ENCODE measurements around the gene TAF6.
"Not testable (repeated sequence)": the region's sequence is repeated elsewhere in the genome, so short reads cannot be mapped to it uniquely, and the experiment has no call there.

TAF6 gene

GRCh38 chr7:100152937-100153666, 33.9 kb upstream of the TAF6 start:
- DNase-seq (ENCODE audit: low spot score), result peak; percentile 1

GRCh38 chr7:100152404-100152803, 33.2 kb upstream of the TAF6 start:
- DNase-seq (ENCODE audit: low spot score), result no peak

- DNase-seq (ENCODE audit: low spot score), result peak; percentile 98
Measured at GRCh38 chr7:100148559-100149328, 29.6 kb upstream of the TAF6 start, which contains the start of gene LAMTOR4. Gene LAMTOR4 (plus strand): TSS chr7:100148918. CDS start chr7:100148973, 55 bp downstream.

GRCh38 chr7:100148225-100148558, 29.0 kb upstream of the TAF6 start:
- no peak for DNase-seq (ENCODE audit: low spot score)

GRCh38 chr7:100147278-100147677, 28.1 kb upstream of the TAF6 start:
- no peak for DNase-seq (ENCODE audit: low spot score)

- peak; percentile 55 for DNase-seq (ENCODE audit: low spot score)
Measured at GRCh38 chr7:100146350-100146749, 27.2 kb upstream of the TAF6 start.

GRCh38 chr7:100142461-100142860, 23.3 kb upstream of the TAF6 start:
- no peak for DNase-seq (ENCODE audit: low spot score)

GRCh38 chr7:100141555-100141949, 22.4 kb upstream of the TAF6 start:
- DNase-seq (ENCODE audit: low spot score), result no peak

- DNase-seq (ENCODE audit: low spot score), result no peak
Measured at GRCh38 chr7:100137851-100138760, 18.9 kb upstream of the TAF6 start.

- DNase-seq (ENCODE audit: low spot score), result peak; percentile 80
Measured at GRCh38 chr7:100132697-100133151, 13.6 kb upstream of the TAF6 start.

- no peak for DNase-seq (ENCODE audit: low spot score)
Measured at GRCh38 chr7:100132126-100132525, 13.0 kb upstream of the TAF6 start.

- peak; percentile 80 for DNase-seq (ENCODE audit: low spot score)
Measured at GRCh38 chr7:100130608-100131453, 11.7 kb upstream of the TAF6 start.

- DNase-seq (ENCODE audit: low spot score), result not testable (repeated sequence)
Measured at GRCh38 chr7:100130220-100130607, 11.1 kb upstream of the TAF6 start.

- no peak for DNase-seq (ENCODE audit: low spot score)
Measured at GRCh38 chr7:100128637-100128963, 9.4 kb upstream of the TAF6 start.

- DNase-seq (ENCODE audit: low spot score), result no peak
Measured at GRCh38 chr7:100127866-100128636, 8.9 kb upstream of the TAF6 start.

- peak; percentile 95 for DNase-seq (ENCODE audit: low spot score)
Measured at GRCh38 chr7:100126931-100127865, 8.0 kb upstream of the TAF6 start, which contains the start of gene MBLAC1. Gene MBLAC1 (plus strand): TSS chr7:100126967. CDS start chr7:100127396, 429 bp downstream.

GRCh38 chr7:100126239-100126930, 7.2 kb upstream of the TAF6 start:
- no peak for DNase-seq (ENCODE audit: low spot score)

- no peak for DNase-seq (ENCODE audit: low spot score)
Measured at GRCh38 chr7:100124301-100125230, 5.4 kb upstream of the TAF6 start.

All from AG20443 (cell line).